Fibroblast of peridontal ligament (primary cell): ENCODE measurements around the gene RTF2.
A peak's percentile ranks its signal among the peaks of the same experiment; 100 is the strongest.

Source experiments
- DNase-seq: peaks from one replicate; pipeline ENCODE4 v3.0.0-alpha.2; 2010; ENCODE audit errors: extremely low read depth

RTF2 gene, protein sequence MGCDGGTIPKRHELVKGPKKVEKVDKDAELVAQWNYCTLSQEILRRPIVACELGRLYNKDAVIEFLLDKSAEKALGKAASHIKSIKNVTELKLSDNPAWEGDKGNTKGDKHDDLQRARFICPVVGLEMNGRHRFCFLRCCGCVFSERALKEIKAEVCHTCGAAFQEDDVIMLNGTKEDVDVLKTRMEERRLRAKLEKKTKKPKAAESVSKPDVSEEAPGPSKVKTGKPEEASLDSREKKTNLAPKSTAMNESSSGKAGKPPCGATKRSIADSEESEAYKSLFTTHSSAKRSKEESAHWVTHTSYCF

DNA sequence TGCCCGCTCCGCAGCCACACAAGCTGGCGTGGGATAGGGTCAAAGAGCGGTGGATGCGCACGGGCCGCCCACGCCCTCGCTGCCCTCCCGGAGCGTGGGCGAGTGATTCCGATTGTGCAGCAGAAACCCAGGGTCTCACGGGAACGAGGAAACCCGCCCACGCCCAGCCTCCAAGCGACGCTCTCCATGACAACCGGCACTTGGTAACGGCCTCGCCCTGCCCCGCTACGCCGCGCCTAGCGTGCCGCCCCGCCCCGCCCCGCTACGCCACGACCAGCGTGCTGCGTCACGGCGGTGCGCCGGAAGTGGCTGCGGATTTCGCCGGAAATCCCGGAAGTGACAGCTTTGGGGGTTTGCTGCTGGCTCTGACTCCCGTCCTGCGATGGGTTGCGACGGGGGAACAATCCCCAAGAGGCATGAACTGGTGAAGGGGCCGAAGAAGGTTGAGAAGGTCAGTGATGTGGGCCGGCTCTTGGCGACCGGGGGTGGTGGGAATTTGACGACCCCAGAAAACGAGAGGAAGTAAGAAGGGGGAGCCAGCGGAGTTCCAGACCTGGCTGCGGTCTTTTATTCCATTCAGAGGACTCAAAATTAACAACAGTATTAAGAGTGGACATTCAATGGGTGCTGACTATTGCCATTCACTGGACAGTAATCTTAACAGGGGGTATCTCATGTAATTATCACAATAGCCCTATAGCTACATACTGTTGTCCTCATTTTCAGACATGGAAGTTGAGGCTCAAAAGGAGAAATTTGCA, at the start of gene RTF2:
RTF2 (plus strand) TSS at position 312 of the 761 bp plus-strand sequence; CDS start at position 383, 71 bp downstream.
- DNase-seq, result peak; percentile 89

DNA sequence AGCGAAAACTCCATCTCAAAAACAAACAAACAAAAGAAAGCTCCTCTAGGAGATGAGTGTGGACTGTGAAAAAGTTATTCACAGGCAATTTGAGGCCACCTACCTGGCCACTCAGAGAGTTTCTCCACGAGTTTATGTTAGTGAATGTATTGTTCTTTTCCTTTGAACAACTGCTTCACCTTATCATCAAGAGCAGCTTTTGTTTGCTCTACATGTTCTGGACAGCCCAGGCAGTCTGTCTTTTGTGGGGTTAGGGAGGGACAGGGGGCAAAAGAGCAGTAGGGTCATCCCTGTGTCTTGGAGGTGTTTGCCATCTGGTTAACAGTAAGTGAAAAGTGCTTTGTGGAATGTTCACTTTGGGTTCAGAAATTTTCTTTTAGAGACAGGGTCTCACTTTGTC, 48.4 kb upstream of the RTF2 start:
- no peak for DNase-seq

GRCh38 chr20:56420940-56421688, 47.3 kb upstream of the RTF2 start:
- DNase-seq, result no peak

DNA sequence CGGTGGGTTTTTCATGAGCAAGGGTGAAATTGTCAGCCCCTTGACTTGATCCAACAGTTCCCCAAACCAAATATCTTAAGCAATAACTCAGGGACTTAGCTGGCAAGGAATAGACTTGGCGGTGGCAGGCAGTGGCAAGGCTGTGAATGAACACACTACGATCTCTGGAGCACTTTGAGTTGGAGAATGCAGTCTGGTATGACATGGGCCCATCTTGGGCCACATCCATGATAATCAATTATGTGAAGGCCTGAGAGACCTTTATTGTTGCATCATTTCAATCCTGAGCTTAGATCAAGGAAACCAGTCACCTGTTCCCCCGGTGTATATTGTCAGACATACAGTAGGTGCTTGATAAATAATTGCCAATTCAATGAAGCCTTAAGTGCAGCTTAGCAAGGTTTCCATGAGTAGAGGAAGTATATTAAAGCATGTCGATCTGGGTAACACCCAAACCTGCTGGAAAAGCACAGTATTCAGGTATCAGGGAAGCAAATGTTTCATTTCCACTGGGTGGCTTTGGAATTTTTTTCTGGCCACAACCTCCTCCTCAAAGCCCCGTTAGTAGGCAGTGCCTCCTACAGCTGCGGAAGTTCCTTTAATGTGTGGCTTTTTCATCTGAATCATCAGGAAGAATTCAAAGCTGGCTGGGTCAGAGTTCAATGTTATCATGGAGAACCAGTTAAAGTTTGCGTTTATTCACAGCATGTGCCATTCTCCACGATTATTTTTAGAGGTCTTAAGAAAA, 46.2 kb upstream of the RTF2 start:
- peak; percentile 63 for DNase-seq

DNA sequence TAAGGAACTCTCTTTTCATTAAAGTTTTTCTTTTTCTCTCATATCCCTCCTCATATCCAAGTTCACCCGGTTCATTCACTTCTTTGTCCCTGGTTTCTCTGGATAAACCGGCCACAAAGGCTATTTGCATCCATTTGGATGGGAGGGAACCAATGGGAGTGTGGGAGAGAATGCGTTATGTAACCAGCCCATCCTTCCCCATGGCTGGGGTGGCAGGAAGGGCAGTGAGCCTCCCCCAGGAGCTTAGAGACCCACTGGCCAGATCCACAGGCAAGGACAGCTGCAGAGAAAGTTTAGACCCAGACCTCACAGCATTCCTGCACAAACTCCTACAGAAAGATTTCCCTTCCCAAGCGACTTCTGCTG, 45.6 kb upstream of the RTF2 start:
- no peak for DNase-seq

DNA sequence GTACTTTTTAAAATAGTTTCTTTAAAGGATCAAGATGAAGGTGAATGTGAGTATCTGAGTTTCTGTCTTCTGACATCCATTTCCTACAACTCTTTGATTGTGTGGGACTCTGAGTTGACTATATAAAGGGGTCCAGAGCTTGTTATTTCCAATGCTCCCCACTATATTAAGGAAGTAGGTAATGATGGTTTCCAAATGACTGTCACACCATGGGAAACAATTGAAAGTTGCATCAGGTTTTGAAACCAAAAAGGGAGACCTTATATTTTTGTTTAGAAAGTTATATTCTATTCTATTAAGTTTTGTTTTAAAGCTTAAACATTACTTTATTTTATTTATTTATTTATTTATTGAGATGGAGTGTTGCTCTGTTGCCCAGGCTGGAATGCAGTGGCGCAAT, 45.2 kb upstream of the RTF2 start:
- DNase-seq, result no peak

DNA sequence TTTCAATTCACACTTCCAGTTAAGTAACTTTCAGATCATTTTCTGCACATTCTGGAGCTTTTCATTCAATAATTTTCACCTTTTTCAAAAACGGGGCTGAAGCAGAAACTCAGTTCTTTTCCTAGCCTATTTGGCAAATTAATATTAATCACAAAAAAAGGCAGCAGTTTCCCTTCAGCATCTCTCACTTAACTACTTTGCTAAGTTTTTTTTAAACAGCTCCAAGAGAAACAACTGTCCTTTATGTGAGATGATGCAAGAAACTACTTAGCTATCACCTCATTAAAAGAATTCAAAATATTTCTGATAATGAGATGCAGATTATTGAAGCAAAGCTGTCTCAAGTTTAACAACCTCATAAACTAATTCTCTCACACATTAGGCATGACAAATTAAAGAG, 44.5 kb upstream of the RTF2 start:
- no peak for DNase-seq

- no peak for DNase-seq
These were observed 43.5 kb upstream of the RTF2 start for GRCh38 chr20:56424931-56425330.

GRCh38 chr20:56426026-56426425, 42.4 kb upstream of the RTF2 start:
- no peak for DNase-seq

DNA sequence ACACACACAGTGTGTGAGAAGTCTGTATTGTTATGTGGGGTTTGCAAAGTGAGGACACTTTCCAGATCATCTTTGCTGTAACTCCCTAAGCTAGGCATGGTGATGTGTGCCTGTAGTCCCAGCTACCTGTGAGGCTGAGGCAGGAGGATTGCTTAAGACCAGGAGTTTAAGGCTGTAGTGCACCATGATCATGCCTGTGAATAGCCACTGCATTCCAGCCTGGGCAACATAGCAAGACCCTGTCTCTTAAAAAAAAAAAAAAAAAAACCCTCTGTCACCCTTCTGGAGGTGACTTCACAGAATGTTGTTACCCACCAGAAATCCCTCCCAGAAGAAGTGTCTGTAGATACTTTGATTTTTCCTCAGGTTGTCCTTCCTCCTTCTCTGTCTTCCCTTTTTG, 41.5 kb upstream of the RTF2 start:
- no peak for DNase-seq

DNA sequence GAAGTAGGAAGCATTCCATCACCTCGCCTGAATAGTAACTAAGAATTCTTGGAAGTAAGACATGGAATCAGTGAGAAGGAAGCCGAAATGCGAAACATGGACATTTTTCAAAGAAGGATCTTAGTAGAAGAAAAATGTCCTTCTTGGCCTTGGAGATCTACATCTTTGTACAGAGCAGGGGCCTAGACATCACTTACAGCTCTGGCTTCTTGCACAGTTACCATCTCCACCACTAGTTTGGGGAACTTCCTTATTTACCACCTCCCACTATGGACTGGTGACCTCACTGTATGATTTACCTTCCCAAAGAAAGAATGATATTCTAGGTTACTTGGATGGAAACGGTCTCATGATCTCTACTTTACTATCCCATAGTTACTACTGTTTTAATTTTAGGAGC, 40.6 kb upstream of the RTF2 start:
- DNase-seq, result no peak

GRCh38 chr20:56428410-56428809, 40.0 kb upstream of the RTF2 start:
- no peak for DNase-seq

DNA sequence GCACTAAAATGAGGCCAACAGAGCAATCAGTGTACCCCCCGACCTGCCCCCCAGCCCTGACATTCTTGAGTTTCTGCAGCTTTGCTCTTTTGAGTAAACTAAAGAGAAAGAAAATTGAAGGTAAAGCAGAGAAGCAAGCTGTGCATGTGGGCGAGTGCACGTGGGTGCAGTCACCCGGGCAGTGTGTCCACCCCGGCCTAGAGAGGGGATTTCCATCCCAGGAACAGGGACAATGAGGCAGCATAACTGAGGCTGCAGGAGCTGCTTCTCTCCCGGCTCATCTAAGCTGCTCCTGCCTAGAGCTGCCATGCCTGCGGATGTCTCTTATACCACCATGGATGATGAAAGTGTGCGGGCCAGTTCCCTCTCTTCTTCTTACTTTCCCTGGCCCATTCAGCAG, 39.5 kb upstream of the RTF2 start:
- no peak for DNase-seq

DNA sequence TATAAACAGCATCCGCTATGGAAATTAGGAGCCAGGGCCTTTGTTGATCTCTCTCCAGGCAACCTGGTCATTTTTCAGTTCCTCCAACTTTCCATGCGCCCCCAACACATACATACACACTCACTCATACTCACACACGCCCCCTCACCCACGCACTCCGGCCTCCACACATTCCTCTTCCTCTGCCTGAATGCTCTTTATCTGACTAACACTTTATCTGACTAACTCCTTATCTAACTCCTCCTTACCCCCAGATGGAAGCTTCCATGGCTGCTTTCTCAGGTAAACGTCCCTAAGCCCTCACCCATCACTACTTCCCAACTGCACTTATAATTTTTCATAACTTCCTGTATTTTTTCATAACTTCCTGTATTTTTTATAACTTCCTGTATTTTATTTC, 38.9 kb upstream of the RTF2 start:
- peak; percentile 39 for DNase-seq

- no peak for DNase-seq
These were observed 38.5 kb upstream of the RTF2 start for GRCh38 chr20:56429941-56430340.

GRCh38 chr20:56430461-56430860, 38.0 kb upstream of the RTF2 start:
- DNase-seq, result no peak

DNA sequence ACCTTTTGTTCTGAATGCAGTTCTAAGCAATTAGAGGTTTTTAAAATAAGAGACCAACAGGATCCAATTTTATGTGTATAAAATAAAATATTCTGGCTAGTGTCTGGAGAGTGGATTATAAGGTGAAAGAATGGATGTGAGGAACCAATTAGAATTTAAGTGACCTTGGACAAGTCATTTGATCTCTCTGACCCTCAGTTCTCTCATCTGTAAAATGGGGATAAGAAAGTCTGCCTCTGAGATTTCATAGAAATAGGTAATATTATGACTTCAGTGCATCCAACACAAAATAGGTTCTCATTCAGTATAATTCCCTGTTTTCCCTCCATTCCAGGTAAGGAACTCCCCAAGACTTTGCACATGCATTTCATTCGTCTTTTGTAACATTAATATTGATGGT, 37.5 kb upstream of the RTF2 start:
- DNase-seq, result no peak

DNA sequence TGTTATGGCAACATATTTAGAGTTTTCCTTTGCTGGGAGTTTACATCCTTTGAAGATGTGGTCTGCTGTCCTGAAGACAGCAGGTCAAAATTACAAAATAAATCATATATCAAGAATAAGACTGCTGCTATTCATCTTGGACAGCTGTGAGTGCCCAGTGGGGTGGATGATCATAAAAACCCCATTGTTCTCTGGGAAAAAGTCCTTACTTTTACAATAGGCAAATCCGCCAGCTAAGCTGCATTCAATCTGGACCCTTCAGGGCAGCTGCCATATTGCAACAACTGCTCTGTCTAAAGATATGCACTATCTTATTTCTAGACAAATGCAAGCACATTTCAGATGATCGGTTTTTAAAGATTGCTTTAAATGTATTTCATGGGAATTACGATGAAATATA, 37.0 kb upstream of the RTF2 start:
- no peak for DNase-seq

DNA sequence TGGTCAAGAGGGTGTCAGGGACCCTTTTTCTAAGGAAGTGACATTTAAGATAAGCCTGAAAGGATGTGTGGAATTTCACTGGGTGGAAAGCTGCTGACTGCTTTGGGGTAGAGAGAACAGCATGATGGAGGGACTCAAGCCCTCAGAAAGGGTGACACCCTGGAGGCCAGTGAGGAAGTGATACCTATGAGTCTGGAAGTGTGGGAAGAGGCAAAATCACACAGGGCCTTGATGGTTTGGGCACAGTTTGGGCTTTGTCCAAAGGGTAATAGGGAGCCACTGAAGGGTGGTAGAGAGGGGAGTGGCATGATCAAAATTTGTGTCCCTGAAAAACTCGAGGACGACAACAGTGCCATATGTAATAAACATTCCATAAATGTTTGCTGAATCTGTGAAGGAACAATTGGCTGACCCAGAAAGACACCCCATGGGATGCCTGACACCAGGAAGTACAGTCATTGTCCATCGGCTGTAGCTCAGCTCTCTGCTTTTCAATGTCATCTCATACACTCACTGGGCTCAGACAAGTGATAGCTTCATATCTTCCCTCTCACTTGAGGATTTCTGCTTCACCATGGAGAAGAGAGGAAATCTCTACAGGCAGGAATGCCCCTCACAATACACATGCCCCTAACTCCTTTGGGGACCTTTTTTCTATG, 35.1 kb upstream of the RTF2 start:
- DNase-seq, result no peak

DNA sequence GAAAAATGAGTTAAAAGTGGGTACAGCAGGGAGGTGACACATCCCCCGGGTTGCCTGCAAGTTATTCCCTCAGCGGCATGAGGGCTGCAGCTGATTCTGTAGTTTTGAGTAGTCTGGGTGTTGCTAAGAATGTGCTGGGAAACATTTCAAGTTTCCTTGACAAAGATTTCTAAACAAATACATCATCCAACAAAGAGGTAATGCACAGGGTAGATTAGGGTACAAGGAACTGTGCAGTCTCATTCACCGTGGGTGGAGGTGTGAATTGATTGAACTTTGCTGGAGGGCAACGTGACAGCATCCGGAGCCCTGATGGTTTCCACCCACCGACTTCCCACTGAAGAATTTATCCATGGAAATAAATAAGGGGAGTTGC, 34.6 kb upstream of the RTF2 start:
- DNase-seq, result peak; percentile 77

DNA sequence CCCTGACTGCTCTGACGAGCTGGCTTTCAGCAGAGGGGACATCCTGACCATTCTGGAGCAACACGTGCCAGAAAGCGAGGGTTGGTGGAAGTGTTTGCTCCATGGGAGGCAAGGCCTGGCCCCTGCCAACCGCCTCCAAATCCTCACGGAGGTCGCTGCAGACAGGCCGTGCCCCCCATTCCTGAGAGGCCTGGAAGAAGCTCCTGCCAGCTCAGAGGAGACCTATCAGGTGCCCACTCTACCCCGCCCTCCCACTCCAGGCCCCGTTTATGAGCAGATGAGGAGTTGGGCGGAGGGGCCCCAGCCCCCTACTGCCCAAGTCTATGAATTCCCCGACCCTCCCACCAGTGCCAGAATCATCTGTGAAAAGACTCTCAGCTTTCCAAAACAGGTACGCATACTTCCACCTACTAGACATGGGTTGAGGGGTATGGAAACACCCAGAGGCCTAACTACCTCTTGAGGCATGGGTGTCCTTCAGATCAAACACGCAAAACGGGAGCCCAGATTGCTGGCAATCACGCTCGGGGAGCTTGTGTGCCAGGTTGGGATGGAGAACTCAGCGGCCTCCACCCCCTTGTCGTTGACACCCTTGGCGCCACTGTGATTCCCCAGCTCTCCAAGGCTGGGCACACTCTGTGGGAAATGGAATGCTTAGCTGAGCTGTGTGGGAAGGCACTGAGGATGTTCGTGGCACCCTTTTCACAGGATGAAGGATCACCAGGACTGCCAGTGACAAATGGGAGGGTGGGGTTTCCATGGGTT, 31.0 kb upstream of the RTF2 start:
- no peak for DNase-seq
